GM12878 (cell line): ENCODE measurements around the gene ACAT2. TPM values are rescaled to one million over a fixed set of nuclear protein-coding genes. Genes with fewer than 3 reads are reported as not detected.
A peak's percentile ranks its signal among the peaks of the same experiment; 100 is the strongest.

ENCODE experiments used
- CHD2 ChIP-seq: IDR thresholded peaks from 2 replicates; pipeline ENCODE4 v1.6.1; 2011; ENCODE audit warnings: low read depth, low read length, improper control_type of control experiment, borderline replicate concordance
- ESRRA ChIP-seq: IDR thresholded peaks from 2 replicates; pipeline ENCODE4 v1.6.1; 2012; ENCODE audit warnings: mild to moderate bottlenecking, low read length, improper control_type of control experiment
- FOXK2 ChIP-seq: fragments of 450-650 bp; IDR thresholded peaks from 2 replicates; pipeline ENCODE4 v1.6.1; 2017; ENCODE audit warnings: mild to moderate bottlenecking, moderate library complexity
- HSF1 ChIP-seq: fragments of 150-350 bp; IDR thresholded peaks from 2 replicates; pipeline ENCODE4 v1.6.1; 2014; ENCODE audit warnings: mild to moderate bottlenecking, low read depth, low read length
- MAX ChIP-seq: IDR thresholded peaks from 2 replicates; pipeline ENCODE4 v1.6.1; 2012; ENCODE audit warnings: low read depth, low read length, improper control_type of control experiment
- MTA2 ChIP-seq: fragments of 450-650 bp; IDR thresholded peaks from 2 replicates; pipeline ENCODE4 v1.6.1; 2016; ENCODE audit warnings: low read depth, mild to moderate bottlenecking, moderate library complexity
- NFYB ChIP-seq: IDR thresholded peaks from 2 replicates; pipeline ENCODE4 v1.6.1; 2011; ENCODE audit warnings: low read depth, mild to moderate bottlenecking, low read length, improper control_type of control experiment, moderate library complexity; ENCODE audit not compliant: insufficient read depth
- PML ChIP-seq: IDR thresholded peaks from 2 replicates; pipeline ENCODE4 v1.6.1; 2012; ENCODE audit warnings: low read length, inconsistent platforms
- POLR2AphosphoS5 ChIP-seq: IDR thresholded peaks from 2 replicates; pipeline ENCODE4 v1.6.1; 2011; ENCODE audit warnings: mild to moderate bottlenecking, low read length, inconsistent platforms
- SREBF1 ChIP-seq: IDR thresholded peaks from 2 replicates; pipeline ENCODE4 v1.6.1; 2012; ENCODE audit warnings: mild to moderate bottlenecking, low read length
- SUZ12 ChIP-seq: fragments of 200-600 bp; sonication (generic); IDR thresholded peaks from one replicate; pipeline ENCODE4 v1.6.1; 2018; ENCODE audit warnings: antibody characterized with exemption, mild to moderate bottlenecking; ENCODE audit not compliant: unreplicated experiment
- TAF1 ChIP-seq: IDR thresholded peaks from 2 replicates; pipeline ENCODE4 v1.6.1; 2011; ENCODE audit warnings: mild to moderate bottlenecking, low read depth, low read length, borderline replicate concordance
- ZNF384 ChIP-seq: IDR thresholded peaks from 2 replicates; pipeline ENCODE4 v1.6.1; 2012; ENCODE audit warnings: low read depth, mild to moderate bottlenecking, low read length, improper control_type of control experiment, borderline replicate concordance
- ZNF622 ChIP-seq: fragments of 450-650 bp; IDR thresholded peaks from 2 replicates; pipeline ENCODE4 v1.6.1; 2017; ENCODE audit warnings: mild to moderate bottlenecking, inconsistent platforms
- polyA plus RNA-seq, 11 experiments: library from polyadenylated mRNA; depleted of rRNA in 4 of 11; unstranded in 6 of 11; stranded (reverse) in 5 of 11; fragments of >200 nt; fragmentation: Nextera tagmentation in 4 of 11; fragmentation: Illumina TruSeq in 1 of 11; extraction: Ambion mirVana in 4 of 11; extraction: Trizol in 1 of 11; gene quantifications; 1 replicate in 1 of 11; 2 replicates in 10 of 11; pipeline versions ENCODE4 v1.2.1 to v1.2.3, GENCODE V29; 2011 to 2016; ENCODE audit warnings: inconsistent platforms in 2 of 11, missing spikeins in 2 of 11, low read depth in 1 of 11
- total RNA-seq, 4 experiments: library from RNA; depleted of rRNA in 3 of 4; stranded (reverse); fragments of >200 nt in 3 of 4; fragmentation: Illumina TruSeq in 1 of 4; extraction: Trizol in 1 of 4; gene quantifications; 2 replicates each; pipeline versions ENCODE4 v1.2.1 to v1.2.3, GENCODE V29; 2013 to 2021
- TF ChIP-seq, protein P1 (sequence below): fragments of 450-650 bp; IDR thresholded peaks from 2 replicates; pipeline ENCODE4 v1.6.1; 2016; ENCODE audit warnings: mild to moderate bottlenecking, moderate library complexity, borderline replicate concordance
- TF ChIP-seq, protein P2 (sequence below): fragments of 450-650 bp; IDR thresholded peaks from 2 replicates; pipeline ENCODE4 v1.6.1; 2017; ENCODE audit warnings: mild to moderate bottlenecking, moderate library complexity
- TF ChIP-seq, protein P3 (sequence below): IDR thresholded peaks from 2 replicates; pipeline ENCODE4 v1.6.1; 2011; ENCODE audit warnings: borderline replicate concordance, low read depth, mild to moderate bottlenecking, moderate library complexity, low read length; ENCODE audit not compliant: insufficient read depth, poor library complexity, severe bottlenecking

The ACAT2 gene
- total and polyA plus RNA-seq, 10 of the 15 experiments (the other 5 are each of a cell fraction or from before 2014, with no cell fraction given): 87.9 to 257 (median 132) TPM

DNA sequence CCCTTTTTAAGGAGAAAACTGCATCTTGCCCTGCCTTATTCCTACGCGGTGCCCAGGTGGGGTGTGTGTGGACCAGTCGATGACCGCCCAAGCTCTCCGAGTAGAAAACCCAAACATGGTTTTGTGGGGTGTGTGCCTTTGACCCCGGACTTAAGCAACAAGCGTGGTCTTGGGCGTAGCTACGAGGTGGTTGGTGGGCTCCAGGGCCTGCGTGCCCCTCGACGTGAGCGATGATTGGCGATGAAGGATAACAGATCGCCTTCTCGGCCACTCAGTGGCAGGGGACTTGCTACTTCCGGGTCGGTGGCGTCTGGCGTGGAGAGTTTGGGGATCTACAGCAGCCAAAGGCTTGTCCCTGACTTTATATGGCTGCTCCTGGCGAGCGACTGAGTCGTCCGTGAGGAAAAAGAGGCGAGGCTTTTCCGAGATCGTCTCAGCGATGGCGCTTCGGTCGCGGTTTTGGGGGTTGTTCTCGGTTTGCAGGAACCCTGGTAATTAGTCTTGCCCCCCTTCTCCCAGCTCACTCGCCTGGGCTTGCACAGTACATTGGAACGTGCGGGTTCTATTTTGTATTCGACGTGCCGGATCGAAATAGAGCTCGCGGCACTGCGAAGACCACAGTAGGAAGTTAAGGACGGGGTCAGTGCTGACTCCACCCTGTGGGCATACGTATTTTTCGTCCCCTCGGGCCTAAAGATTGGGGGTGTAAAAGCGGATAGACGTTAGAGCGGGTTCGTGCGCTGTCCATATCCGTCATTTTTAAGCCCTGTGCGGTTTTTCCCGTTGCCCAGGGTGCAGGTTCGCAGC, 28.5 kb downstream of the ACAT2 start, which contains the start of gene MRPL18 (continued):
- TF ChIP-seq MAX: peak; percentile 78; the same call in 1 of the 2 replicates
- TF ChIP-seq, protein P1, sequence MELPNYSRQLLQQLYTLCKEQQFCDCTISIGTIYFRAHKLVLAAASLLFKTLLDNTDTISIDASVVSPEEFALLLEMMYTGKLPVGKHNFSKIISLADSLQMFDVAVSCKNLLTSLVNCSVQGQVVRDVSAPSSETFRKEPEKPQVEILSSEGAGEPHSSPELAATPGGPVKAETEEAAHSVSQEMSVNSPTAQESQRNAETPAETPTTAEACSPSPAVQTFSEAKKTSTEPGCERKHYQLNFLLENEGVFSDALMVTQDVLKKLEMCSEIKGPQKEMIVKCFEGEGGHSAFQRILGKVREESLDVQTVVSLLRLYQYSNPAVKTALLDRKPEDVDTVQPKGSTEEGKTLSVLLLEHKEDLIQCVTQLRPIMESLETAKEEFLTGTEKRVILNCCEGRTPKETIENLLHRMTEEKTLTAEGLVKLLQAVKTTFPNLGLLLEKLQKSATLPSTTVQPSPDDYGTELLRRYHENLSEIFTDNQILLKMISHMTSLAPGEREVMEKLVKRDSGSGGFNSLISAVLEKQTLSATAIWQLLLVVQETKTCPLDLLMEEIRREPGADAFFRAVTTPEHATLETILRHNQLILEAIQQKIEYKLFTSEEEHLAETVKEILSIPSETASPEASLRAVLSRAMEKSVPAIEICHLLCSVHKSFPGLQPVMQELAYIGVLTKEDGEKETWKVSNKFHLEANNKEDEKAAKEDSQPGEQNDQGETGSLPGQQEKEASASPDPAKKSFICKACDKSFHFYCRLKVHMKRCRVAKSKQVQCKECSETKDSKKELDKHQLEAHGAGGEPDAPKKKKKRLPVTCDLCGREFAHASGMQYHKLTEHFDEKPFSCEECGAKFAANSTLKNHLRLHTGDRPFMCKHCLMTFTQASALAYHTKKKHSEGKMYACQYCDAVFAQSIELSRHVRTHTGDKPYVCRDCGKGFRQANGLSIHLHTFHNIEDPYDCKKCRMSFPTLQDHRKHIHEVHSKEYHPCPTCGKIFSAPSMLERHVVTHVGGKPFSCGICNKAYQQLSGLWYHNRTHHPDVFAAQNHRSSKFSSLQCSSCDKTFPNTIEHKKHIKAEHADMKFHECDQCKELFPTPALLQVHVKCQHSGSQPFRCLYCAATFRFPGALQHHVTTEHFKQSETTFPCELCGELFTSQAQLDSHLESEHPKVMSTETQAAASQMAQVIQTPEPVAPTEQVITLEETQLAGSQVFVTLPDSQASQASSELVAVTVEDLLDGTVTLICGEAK: peak; percentile 75
- TF ChIP-seq, protein P2, sequence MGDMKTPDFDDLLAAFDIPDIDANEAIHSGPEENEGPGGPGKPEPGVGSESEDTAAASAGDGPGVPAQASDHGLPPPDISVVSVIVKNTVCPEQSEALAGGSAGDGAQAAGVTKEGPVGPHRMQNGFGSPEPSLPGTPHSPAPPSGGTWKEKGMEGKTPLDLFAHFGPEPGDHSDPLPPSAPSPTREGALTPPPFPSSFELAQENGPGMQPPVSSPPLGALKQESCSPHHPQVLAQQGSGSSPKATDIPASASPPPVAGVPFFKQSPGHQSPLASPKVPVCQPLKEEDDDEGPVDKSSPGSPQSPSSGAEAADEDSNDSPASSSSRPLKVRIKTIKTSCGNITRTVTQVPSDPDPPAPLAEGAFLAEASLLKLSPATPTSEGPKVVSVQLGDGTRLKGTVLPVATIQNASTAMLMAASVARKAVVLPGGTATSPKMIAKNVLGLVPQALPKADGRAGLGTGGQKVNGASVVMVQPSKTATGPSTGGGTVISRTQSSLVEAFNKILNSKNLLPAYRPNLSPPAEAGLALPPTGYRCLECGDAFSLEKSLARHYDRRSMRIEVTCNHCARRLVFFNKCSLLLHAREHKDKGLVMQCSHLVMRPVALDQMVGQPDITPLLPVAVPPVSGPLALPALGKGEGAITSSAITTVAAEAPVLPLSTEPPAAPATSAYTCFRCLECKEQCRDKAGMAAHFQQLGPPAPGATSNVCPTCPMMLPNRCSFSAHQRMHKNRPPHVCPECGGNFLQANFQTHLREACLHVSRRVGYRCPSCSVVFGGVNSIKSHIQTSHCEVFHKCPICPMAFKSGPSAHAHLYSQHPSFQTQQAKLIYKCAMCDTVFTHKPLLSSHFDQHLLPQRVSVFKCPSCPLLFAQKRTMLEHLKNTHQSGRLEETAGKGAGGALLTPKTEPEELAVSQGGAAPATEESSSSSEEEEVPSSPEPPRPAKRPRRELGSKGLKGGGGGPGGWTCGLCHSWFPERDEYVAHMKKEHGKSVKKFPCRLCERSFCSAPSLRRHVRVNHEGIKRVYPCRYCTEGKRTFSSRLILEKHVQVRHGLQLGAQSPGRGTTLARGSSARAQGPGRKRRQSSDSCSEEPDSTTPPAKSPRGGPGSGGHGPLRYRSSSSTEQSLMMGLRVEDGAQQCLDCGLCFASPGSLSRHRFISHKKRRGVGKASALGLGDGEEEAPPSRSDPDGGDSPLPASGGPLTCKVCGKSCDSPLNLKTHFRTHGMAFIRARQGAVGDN: peak; percentile 62; the same call in 1 of the 2 replicates
- peak; percentile 95 for TF ChIP-seq CHD2
- TF ChIP-seq HSF1: no peak
- TF ChIP-seq TAF1: peak; percentile 59; the same call in 1 of the 2 replicates
- TF ChIP-seq POLR2AphosphoS5: peak; percentile 82
- TF ChIP-seq FOXK2: peak; percentile 73
- peak; percentile 75; the same call in 1 of the 2 replicates for TF ChIP-seq PML
- no peak for TF ChIP-seq ZNF384
- TF ChIP-seq ESRRA: no peak
- peak; percentile 71 for TF ChIP-seq MTA2
- TF ChIP-seq SUZ12: no peak
- no peak for TF ChIP-seq SREBF1
- TF ChIP-seq, protein P3, sequence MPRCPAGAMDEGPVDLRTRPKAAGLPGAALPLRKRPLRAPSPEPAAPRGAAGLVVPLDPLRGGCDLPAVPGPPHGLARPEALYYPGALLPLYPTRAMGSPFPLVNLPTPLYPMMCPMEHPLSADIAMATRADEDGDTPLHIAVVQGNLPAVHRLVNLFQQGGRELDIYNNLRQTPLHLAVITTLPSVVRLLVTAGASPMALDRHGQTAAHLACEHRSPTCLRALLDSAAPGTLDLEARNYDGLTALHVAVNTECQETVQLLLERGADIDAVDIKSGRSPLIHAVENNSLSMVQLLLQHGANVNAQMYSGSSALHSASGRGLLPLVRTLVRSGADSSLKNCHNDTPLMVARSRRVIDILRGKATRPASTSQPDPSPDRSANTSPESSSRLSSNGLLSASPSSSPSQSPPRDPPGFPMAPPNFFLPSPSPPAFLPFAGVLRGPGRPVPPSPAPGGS: no peak
- TF ChIP-seq NFYB: peak; percentile 98
- TF ChIP-seq ZNF622: no peak
